ENCODE measurements around the gene MGAT5B. TPM values are rescaled to one million over a fixed set of nuclear protein-coding genes. Genes with fewer than 3 reads are reported as not detected.

MGAT5B gene
- total and polyA plus RNA-seq, 9 donors = 0.40 to 1.1 (median 0.87) TPM

DNA sequence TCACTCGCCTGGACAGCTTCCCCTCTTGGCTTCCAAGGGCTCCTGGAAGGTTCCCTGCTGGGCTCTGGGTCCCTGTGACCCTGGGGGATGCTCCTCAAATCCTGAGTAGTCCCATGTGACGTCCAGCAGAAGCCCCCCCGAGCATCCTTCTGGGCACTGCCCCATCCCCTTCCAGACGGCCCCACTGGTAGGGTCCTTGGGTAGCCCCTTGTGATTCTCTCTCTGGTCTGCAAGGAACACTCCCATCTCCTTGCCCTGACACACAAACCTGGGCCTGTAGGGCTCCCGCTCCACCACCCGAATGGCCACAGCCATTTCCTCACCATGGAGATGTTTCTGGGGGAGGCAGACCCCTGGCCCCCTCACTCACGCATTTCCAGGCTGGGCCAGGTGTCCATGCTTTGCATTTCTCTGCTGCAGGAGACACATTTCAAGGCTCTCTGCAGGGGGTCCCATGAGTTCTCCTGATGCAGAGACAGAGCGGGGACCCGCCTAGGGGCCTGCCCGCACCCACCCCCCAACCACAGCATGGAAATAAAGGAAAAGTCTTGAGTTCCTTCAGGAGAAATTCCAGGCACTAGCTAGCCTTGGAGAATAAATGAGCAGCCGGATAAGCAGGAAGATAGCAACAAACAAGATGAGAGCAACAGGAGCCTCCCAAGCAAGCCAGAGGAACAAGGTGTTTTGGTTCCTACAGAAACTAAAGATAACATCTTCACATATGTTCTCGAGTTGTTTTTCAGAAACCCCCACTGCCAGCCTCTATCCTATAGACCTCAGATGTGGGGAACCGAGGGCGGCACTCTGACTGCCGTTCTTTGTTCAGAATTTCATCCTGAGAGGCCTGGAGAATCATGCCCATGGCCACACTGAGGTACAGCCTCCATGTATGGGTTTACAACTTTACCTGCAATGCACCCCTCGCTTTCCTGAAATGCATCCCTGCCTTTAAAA lies 128.8 kb downstream of the MGAT5B start:
- H3K9me3 ChIP-seq (replicated peaks; ENCODE audit: control insufficient read depth, low read depth, low read length) = no peaks in the 10 kb centered on the region
- H3K27me3 ChIP-seq (ENCODE audit: control insufficient read depth, insufficient read depth, low read length) = peaks cover 4% of the 10 kb centered on the region
- no peaks in the 10 kb centered on the region for H3K36me3 ChIP-seq (ENCODE audit: control insufficient read depth, insufficient read depth, low read length)
- H3K4me3 ChIP-seq (ENCODE audit: low read length) = no peak overlapping the region
- no peak overlapping the region for H3K27ac ChIP-seq (ENCODE audit: low read length)
- WGBS (ENCODE audit: insufficient coverage) = 76% methylated on average over 11 of the region's 16 CpGs
- no peak for DNase-seq
- no peaks in the 10 kb centered on the region for H3K4me1 ChIP-seq (ENCODE audit: control insufficient read depth, insufficient read depth, low read length)

- H3K9me3 ChIP-seq (replicated peaks; ENCODE audit: control insufficient read depth, low read depth, low read length) = no peaks in the 10 kb centered on the region
- no peaks in the 10 kb centered on the region for H3K36me3 ChIP-seq (ENCODE audit: control insufficient read depth, insufficient read depth, low read length)
- no peak overlapping the region for H3K4me3 ChIP-seq (ENCODE audit: low read length)
- peaks cover 4% of the 10 kb centered on the region for H3K27me3 ChIP-seq (ENCODE audit: control insufficient read depth, insufficient read depth, low read length)
- H3K27ac ChIP-seq (ENCODE audit: low read length) = no peak overlapping the region
- H3K4me1 ChIP-seq (ENCODE audit: control insufficient read depth, insufficient read depth, low read length) = no peaks in the 10 kb centered on the region
- no peak for DNase-seq
- WGBS (ENCODE audit: insufficient coverage) = 41% methylated on average over 11 of the region's 16 CpGs
Observed at GRCh38 chr17:76997981-76998531, 129.9 kb downstream of the MGAT5B start.

GRCh38 chr17:76998839-76999238 lies 130.6 kb downstream of the MGAT5B start:
- WGBS (ENCODE audit: insufficient coverage) = 75% methylated on average over 8 of the region's 8 CpGs
- Histone ChIP-seq H3K27ac (ENCODE audit: low read length) (no peak overlapping the region), H3K9me3 (replicated peaks; ENCODE audit: control insufficient read depth, low read depth, low read length) (no peaks in the 10 kb centered on the region), H3K4me3 (ENCODE audit: low read length) (no peak overlapping the region), H3K36me3 (ENCODE audit: control insufficient read depth, insufficient read depth, low read length) (no peaks in the 10 kb centered on the region), H3K4me1 (ENCODE audit: control insufficient read depth, insufficient read depth, low read length) (no peaks in the 10 kb centered on the region), H3K27me3 (ENCODE audit: control insufficient read depth, insufficient read depth, low read length) (peaks cover 4% of the 10 kb centered on the region)
- DNase-seq = no peak

Other genes with a start within 250 kb of the MGAT5B start
- 0.13 TPM for gene ST6GALNAC1, start 224.6 kb upstream of the MGAT5B start, total RNA-seq
- gene ST6GALNAC1, start 224.6 kb upstream of the MGAT5B start, polyA plus RNA-seq (ENCODE audit: insufficient read depth in 1 of 8, insufficient read length in 8 of 8, low replicate concordance in 1 of 8) = 1 to 10 TPM in 2 of 8 donors, under 1 TPM in 6; 0.24 to 8.5 (median 0.54) TPM
- gene MXRA7, start 157.4 kb upstream of the MGAT5B start, total RNA-seq = 121 TPM
- gene MXRA7, start 157.4 kb upstream of the MGAT5B start, polyA plus RNA-seq (ENCODE audit: insufficient read depth in 1 of 8, insufficient read length in 8 of 8, low replicate concordance in 1 of 8) = 100 to 1,000 TPM; 106 to 172 (median 135) TPM
- gene JMJD6, start 141.8 kb upstream of the MGAT5B start, total RNA-seq = 13.8 TPM
- 10 to 100 TPM; 18.6 to 25.0 (median 22.8) TPM for gene JMJD6, start 141.8 kb upstream of the MGAT5B start, polyA plus RNA-seq (ENCODE audit: insufficient read depth in 1 of 8, insufficient read length in 8 of 8, low replicate concordance in 1 of 8)
- gene METTL23, start 141.6 kb upstream of the MGAT5B start, total RNA-seq = 21.6 TPM
- gene METTL23, start 141.6 kb upstream of the MGAT5B start, polyA plus RNA-seq (ENCODE audit: insufficient read depth in 1 of 8, insufficient read length in 8 of 8, low replicate concordance in 1 of 8) = 10 to 100 TPM; 19.6 to 23.6 (median 21.2) TPM
- gene SRSF2, start 131.1 kb upstream of the MGAT5B start, total RNA-seq = 111 TPM
- gene SRSF2, start 131.1 kb upstream of the MGAT5B start, polyA plus RNA-seq (ENCODE audit: insufficient read depth in 1 of 8, insufficient read length in 8 of 8, low replicate concordance in 1 of 8) = 100 to 1,000 TPM; 200 to 238 (median 219) TPM
- gene MFSD11, start 130.3 kb upstream of the MGAT5B start, total RNA-seq = 38.6 TPM
- 10 to 100 TPM; 28.0 to 36.4 (median 31.7) TPM for gene MFSD11, start 130.3 kb upstream of the MGAT5B start, polyA plus RNA-seq (ENCODE audit: insufficient read depth in 1 of 8, insufficient read length in 8 of 8, low replicate concordance in 1 of 8)